ENCODE data around the gene GABBR2.

- TF ChIP-seq CTCF (IDR thresholded peaks at IDR 0.05) (no peak), POLR2A (IDR thresholded peaks at IDR 0.05) (no peak)
Observed at GRCh38 chr9:98563212-98563907, 145.4 kb downstream of the GABBR2 start.

Data from uterus (tissue), 2 donors.